Epithelial cell of esophagus (primary cell): ENCODE data around the gene CHDH.

ENCODE experiments used
- DNase-seq: peaks from one replicate; pipeline ENCODE4 v3.0.0; 2010; ENCODE audit warnings: low read depth
- H3K4me3 ChIP-seq: 2 replicates; pipeline ENCODE4 v1.5.1; 2011; ENCODE audit warnings: mild to moderate bottlenecking, low read length, control low read depth
- TF ChIP-seq, protein P1 (sequence below): IDR thresholded peaks from 2 replicates; pipeline ENCODE4 v1.5.1; 2011; ENCODE audit warnings: low read depth, mild to moderate bottlenecking, low read length, control low read depth, inconsistent platforms; ENCODE audit not compliant: insufficient read depth; ENCODE audit errors: missing control alignments

Gene CHDH

DNA sequence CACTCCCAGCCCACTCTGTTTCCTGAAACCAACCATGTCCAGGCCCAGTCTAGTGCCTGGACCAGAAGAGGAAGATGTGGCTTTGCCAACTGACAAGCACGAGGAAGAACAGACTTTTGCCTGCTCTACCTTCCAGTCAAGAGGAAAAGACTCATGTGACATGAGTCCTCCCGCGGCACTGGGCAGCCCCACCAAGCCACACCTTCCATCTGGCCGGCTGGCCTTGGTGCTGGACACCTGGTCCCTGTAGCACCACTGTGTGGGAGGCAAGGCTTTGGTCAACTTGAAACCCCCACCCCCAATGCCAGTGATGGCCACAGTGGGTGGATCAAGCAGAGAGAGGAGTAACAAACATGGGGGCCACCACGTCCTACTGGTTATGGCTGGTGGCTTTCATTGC is 12.5 kb downstream of the CHDH start:
- no peak for DNase-seq
- no peak overlapping the region for H3K4me3 ChIP-seq
- TF ChIP-seq, protein P1, sequence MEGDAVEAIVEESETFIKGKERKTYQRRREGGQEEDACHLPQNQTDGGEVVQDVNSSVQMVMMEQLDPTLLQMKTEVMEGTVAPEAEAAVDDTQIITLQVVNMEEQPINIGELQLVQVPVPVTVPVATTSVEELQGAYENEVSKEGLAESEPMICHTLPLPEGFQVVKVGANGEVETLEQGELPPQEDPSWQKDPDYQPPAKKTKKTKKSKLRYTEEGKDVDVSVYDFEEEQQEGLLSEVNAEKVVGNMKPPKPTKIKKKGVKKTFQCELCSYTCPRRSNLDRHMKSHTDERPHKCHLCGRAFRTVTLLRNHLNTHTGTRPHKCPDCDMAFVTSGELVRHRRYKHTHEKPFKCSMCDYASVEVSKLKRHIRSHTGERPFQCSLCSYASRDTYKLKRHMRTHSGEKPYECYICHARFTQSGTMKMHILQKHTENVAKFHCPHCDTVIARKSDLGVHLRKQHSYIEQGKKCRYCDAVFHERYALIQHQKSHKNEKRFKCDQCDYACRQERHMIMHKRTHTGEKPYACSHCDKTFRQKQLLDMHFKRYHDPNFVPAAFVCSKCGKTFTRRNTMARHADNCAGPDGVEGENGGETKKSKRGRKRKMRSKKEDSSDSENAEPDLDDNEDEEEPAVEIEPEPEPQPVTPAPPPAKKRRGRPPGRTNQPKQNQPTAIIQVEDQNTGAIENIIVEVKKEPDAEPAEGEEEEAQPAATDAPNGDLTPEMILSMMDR, result no peak

DNA sequence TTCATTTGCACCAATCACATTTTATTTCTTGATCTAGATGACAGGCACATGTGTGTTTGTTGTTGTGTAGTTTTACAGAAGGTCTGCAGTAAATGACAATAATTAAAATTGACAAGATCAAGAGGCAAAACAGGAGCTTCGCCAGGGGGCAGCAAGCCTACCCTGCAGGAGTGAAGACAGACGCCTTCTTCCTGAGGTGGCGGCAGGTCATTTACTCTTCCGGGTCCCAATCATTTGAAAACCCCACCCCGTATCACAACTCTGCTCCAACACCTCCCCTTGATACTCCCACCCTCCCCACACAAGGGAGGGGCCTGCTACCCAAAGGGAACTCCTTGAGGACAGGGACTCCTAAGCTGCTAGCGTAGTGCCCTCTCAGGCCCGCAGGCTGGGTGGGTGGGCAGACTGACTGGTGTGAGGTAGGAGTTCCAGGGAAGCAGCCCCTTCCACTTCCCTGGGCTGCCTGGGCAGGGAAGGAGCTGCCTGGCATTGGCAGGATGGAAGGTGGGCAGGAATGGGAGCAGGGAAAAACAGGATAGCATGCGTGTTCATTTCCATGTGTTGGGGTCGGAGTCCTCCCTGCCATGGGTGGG is 13.1 kb downstream of the CHDH start:
- DNase-seq, result no peak
- no peak overlapping the region for H3K4me3 ChIP-seq
- TF ChIP-seq, protein P1, result no peak

DNA sequence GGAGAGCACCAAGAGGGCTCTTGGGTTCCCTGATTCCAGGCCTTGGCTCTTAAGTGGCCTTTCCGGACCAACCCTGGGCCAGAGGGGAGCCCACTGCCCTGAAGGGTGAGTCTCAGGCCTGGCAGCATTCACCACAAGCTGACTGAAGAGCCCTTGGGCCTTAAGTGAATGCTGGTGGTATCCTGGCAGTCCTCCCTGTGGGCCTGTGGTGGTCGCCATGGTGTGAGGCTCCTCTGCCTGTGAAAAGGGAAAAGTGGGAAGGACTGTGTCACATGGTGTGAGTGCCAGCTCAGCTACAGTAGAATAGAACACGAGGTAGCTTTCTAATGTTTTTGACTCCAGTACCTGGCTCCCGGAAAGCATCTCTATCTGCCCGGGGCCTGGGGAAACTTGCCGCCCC is 15.3 kb downstream of the CHDH start:
- TF ChIP-seq, protein P1, result no peak
- DNase-seq, result no peak
- no peak overlapping the region for H3K4me3 ChIP-seq

DNA sequence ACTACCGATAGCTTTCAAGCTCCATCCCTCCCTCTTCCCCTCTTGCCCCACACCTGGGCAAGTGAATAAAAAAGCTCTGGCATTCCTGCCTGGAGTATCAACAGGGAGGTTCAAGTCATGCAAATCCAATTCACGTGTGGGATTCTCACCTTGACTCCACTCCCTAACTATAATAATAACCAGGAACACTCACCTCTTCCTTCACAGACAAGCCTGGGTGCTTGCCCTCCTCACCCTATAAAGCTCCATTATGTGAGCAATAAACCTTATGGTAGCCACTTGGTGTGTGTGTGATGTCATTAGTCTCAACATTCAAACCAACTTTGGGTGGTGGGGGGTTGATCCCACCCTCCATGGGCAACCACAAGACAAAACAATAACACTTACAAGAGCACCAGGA is 16.6 kb downstream of the CHDH start:
- DNase-seq, result no peak
- TF ChIP-seq, protein P1, result no peak
- H3K4me3 ChIP-seq, result no peak overlapping the region

DNA sequence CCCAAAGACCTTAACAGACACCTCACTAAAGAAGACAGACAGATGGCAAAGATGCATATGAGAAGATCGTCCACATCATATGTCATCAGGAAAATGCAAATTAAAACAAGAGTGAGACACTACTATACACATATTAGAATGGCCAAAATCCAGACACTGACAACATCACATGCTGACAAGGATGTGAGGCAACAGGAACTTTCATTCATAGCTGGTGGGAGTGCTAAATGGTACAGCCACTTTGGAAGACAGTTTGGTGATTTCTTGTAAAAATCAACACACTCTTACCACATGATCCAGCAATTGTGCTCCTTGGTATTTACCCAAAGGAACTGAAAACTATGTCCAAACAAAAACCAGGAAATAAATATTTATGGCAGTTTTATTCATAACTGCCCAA is 17.6 kb downstream of the CHDH start:
- DNase-seq, result no peak
- H3K4me3 ChIP-seq, result no peak overlapping the region
- TF ChIP-seq, protein P1, result no peak

DNA sequence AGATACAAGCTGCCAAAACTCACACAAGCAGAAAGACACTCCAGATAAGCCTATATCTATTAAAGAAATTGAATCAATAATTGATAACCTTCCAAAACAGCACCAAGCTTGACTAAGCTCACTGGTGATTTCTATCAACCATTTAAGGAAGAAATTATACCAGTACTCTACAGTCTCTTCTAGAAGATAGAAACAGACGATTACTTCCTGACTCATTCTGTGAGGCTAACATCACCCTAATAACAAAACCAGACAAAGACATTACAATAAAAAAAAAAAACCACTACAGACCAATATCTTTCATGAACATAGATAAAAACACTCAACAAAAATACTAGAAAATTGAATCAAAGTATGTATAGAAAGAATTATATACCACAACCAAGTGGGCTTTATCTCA is 20.2 kb downstream of the CHDH start:
- TF ChIP-seq, protein P1, result no peak
- no peak for DNase-seq
- H3K4me3 ChIP-seq, result no peak overlapping the region

DNA sequence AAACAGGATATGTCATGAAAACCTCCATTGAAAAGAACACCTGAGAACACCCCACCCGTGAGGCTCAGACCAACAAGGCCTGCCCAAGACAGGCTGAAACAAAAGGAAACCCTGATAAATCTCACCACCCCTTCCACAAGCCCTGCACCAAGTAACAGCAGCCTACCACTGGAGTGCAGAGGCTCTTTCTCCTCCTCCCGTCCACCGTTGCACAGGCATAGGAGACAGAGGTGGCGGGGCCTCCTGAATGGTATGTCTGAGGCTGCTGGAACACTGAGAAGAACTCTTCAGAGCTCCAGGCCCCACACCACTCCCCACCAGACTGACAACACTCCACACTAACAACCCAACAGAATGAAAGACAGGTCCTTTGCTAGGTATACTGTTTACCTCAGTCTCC is 21.4 kb downstream of the CHDH start:
- TF ChIP-seq, protein P1, result no peak
- no peak for DNase-seq
- H3K4me3 ChIP-seq, result no peak overlapping the region
